ENCODE results near the gene GJD2. TPM values are rescaled to one million over a fixed set of nuclear protein-coding genes. Genes with fewer than 3 reads are reported as not detected.

GJD2 gene
- total RNA-seq, 6 donors from 2014 or later: not detected

DNA sequence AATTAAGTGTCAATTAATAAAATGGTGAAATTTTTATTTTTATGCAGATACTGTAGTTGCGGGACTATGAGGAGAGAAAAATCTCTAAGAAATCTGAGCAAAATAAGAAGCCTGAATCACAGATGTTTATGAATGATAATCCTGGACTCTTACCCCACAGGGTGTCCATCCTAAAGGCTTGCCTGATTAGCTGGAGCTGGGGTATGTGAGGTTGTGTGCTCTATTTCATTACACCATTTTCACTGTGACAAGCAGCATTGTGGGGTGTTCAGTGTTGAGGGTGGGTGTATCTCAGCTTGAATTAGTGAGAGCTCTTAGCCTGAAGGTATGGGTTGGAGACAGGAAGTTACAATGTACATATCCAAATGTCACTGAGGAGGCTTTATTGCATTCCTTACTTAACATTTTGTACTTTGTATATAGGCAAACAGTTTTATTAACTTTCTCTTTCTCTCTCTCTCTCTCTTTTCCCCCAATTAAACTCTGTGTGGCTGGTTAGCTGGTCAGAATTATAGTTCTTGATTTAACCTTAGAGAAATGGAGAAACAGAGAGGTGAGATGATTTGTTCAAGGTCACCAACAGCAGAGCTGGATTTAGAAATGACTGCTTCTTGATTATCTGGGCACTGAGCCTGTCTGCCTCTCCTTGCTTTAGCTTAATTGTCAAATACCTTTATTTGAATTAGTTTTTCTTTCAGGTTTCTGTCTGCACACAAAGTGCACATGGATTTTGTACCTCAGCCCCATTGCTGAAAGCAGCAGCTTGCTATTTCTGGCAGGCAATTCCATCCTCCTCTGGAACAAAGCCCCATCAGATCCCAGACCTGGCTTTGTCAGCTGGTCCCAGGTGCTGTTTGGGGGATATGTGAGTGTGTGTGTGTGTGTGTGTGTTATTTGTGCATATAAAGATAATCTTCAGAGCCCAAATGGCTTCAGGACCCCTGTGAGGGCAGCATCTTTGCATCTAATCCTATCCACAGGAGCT is 35.8 kb downstream of the GJD2 start:
- Histone ChIP-seq H3K27me3 (no peaks in the 10 kb centered on the region), H3K36me3 (no peaks in the 10 kb centered on the region), H3K4me1 (peaks cover 6 to 11% (median 9%) of the 10 kb centered on the region in 4 donors), H3K27ac (no peak overlapping the region), H3K4me3 (no peak overlapping the region), H3K9me3 (no peaks in the 10 kb centered on the region)
- ATAC-seq (ENCODE audit: low FRiP score in 2 of 2) (no peak), DNase-seq (no peak)
- no peak for TF ChIP-seq POLR2A (IDR thresholded peaks at IDR 0.05)
- no peak for TF ChIP-seq CTCF (IDR thresholded peaks at IDR 0.05)
- TF ChIP-seq EP300 (IDR thresholded peaks at IDR 0.05): no peak
- no peak for TF ChIP-seq POLR2AphosphoS5 (IDR thresholded peaks at IDR 0.05)
- WGBS, 2 donors: 84 to 90% methylated on average over 1 of the region's 1 CpG

DNA sequence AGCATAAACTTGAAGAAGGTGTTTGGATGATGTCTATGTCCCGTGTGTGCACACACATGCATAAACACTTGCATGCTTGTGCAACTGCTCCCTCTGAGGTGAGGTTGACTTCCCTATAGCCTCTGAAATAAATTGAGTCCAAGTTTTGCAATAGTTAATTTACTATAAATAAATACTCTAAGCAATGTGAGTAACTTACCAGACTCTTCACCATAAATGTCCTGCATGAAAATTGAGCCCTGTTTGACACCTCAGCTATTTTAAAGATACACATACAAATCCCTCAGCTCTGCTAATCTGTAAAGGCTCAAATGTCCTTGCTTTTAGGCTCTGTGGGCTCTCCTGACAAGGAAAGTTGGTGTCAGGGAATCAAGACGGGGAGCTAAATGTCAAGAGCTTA is 37.1 kb downstream of the GJD2 start:
- no peak overlapping the region for H3K27ac ChIP-seq
- no peaks in the 10 kb centered on the region for H3K36me3 ChIP-seq
- no peak overlapping the region for H3K4me3 ChIP-seq
- no peaks in the 10 kb centered on the region for H3K27me3 ChIP-seq
- WGBS, 2 donors: 69% methylated on average over 2 of the region's 2 CpGs
- H3K4me1 ChIP-seq: peaks cover 6 to 11% (median 9%) of the 10 kb centered on the region in 4 donors
- no peaks in the 10 kb centered on the region for H3K9me3 ChIP-seq
- TF ChIP-seq EP300 (IDR thresholded peaks at IDR 0.05) (no peak), POLR2A (IDR thresholded peaks at IDR 0.05) (no peak), POLR2AphosphoS5 (IDR thresholded peaks at IDR 0.05) (no peak), CTCF (IDR thresholded peaks at IDR 0.05) (no peak)
- no peak for DNase-seq
- no peak for ATAC-seq (ENCODE audit: low FRiP score in 2 of 2)

- H3K27me3 ChIP-seq: no peaks in the 10 kb centered on the region
- no peak overlapping the region for H3K27ac ChIP-seq
- H3K4me1 ChIP-seq: no peaks in the 10 kb centered on the region
- DNase-seq: no peak
- 72 to 77% methylated on average over 9 of the region's 9 CpGs for WGBS, 2 donors
- TF ChIP-seq POLR2AphosphoS5 (IDR thresholded peaks at IDR 0.05): no peak
- no peak for TF ChIP-seq EP300 (IDR thresholded peaks at IDR 0.05)
- TF ChIP-seq POLR2A (IDR thresholded peaks at IDR 0.05): no peak
- TF ChIP-seq CTCF (IDR thresholded peaks at IDR 0.05): no peak
- ATAC-seq (ENCODE audit: low FRiP score in 2 of 2): no peak
- no peaks in the 10 kb centered on the region for H3K36me3 ChIP-seq
- H3K9me3 ChIP-seq: no peaks in the 10 kb centered on the region
- no peak overlapping the region for H3K4me3 ChIP-seq
Observed at GRCh38 chr15:34716111-34716510, 38.7 kb downstream of the GJD2 start.

DNA sequence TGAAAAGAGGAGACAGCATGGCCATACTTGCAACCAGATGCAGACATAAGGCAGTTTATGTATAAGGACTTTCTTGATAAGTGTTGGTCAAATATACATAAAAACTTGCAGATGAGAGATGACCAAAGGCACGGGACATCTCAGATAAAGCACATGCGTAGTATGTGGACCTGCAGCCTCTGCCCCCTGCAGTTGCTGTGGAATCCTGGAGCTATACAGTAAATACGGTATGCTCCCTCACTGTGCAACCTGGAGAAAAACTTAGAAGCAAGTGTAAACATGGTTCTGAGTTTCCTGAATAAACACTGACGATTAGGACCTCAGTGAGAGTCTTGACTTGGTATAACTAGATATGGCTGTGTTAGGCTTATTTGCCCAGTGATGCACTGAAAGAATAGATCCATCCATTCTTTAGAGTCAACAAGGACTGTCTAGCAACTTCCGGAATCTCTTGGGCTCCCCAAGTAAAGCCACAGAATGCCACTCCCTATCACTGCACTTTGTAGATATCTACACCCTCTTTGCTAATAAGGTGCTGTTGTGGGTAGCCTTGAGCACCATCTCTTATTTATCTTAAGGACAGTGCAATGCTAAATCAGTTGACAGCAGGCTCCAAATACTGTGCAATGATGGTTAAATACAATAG is 40.2 kb downstream of the GJD2 start:
- TF ChIP-seq POLR2A (IDR thresholded peaks at IDR 0.05): no peak
- no peak for TF ChIP-seq CTCF (IDR thresholded peaks at IDR 0.05)
- TF ChIP-seq POLR2AphosphoS5 (IDR thresholded peaks at IDR 0.05): no peak
- TF ChIP-seq EP300 (IDR thresholded peaks at IDR 0.05): no peak
- Histone ChIP-seq H3K27me3 (no peaks in the 10 kb centered on the region), H3K4me1 (no peaks in the 10 kb centered on the region), H3K9me3 (no peaks in the 10 kb centered on the region), H3K36me3 (no peaks in the 10 kb centered on the region), H3K4me3 (no peak overlapping the region), H3K27ac (no peak overlapping the region)
- 72 to 73% methylated on average over 4 to 5 of the region's 5 CpGs for WGBS, 2 donors
- no peak for ATAC-seq (ENCODE audit: low FRiP score in 2 of 2)
- no peak for DNase-seq

Data from upper lobe of left lung (tissue), 6 donors.